ENCODE data around the gene SLC16A9. TPM values are rescaled to one million over a fixed set of nuclear protein-coding genes. Genes with fewer than 3 reads are reported as not detected.

SLC16A9 gene
- total RNA-seq, 2 donors from 2014 or later = 15.6 to 24.3 TPM

GRCh38 chr10:59724098-59724938, 14.7 kb upstream of the SLC16A9 start:
- no peak for TF ChIP-seq CTCF (IDR thresholded peaks at IDR 0.05)
- H3K4me1 ChIP-seq = no peaks in the 10 kb centered on the region
- intact Hi-C loops (cut with DNase I) = no loop called here
- peak overlapping the region; percentile 75 for H3K27ac ChIP-seq
- no peaks in the 10 kb centered on the region for H3K27me3 ChIP-seq
- no peak overlapping the region for H3K9ac ChIP-seq (ENCODE audit: low read depth in 2 of 2, low read length in 2 of 2)
- no peak overlapping the region for H3K4me3 ChIP-seq
- no peaks in the 10 kb centered on the region for H3K36me3 ChIP-seq
- peak; percentile 68 for DNase-seq
- no peaks in the 10 kb centered on the region for H3K9me3 ChIP-seq

GRCh38 chr10:59720377-59720776, 10.7 kb upstream of the SLC16A9 start:
- intact Hi-C loops (cut with DNase I) = no loop called here
- no peaks in the 10 kb centered on the region for H3K9me3 ChIP-seq
- no peak for DNase-seq
- H3K4me3 ChIP-seq = no peak overlapping the region
- no peaks in the 10 kb centered on the region for H3K27me3 ChIP-seq
- no peaks in the 10 kb centered on the region for H3K36me3 ChIP-seq
- no peak overlapping the region for H3K27ac ChIP-seq
- H3K9ac ChIP-seq (ENCODE audit: low read depth in 2 of 2, low read length in 2 of 2) = no peak overlapping the region
- H3K4me1 ChIP-seq = no peaks in the 10 kb centered on the region
- TF ChIP-seq CTCF (IDR thresholded peaks at IDR 0.05) = no peak

GRCh38 chr10:59719374-59719773, 9.7 kb upstream of the SLC16A9 start:
- H3K9me3 ChIP-seq = no peaks in the 10 kb centered on the region
- H3K4me1 ChIP-seq = no peaks in the 10 kb centered on the region
- no peak overlapping the region for H3K9ac ChIP-seq (ENCODE audit: low read depth in 2 of 2, low read length in 2 of 2)
- no peak overlapping the region for H3K4me3 ChIP-seq
- no peaks in the 10 kb centered on the region for H3K36me3 ChIP-seq
- DNase-seq = no peak
- H3K27ac ChIP-seq = no peak overlapping the region
- no peak for TF ChIP-seq CTCF (IDR thresholded peaks at IDR 0.05)
- intact Hi-C loops (cut with DNase I) = no loop called here
- H3K27me3 ChIP-seq = no peaks in the 10 kb centered on the region

- Histone ChIP-seq H3K9ac (ENCODE audit: low read depth in 2 of 2, low read length in 2 of 2) (no peak overlapping the region), H3K36me3 (no peaks in the 10 kb centered on the region), H3K27me3 (no peaks in the 10 kb centered on the region), H3K27ac (no peak overlapping the region), H3K9me3 (no peaks in the 10 kb centered on the region), H3K4me3 (no peak overlapping the region), H3K4me1 (no peaks in the 10 kb centered on the region)
- TF ChIP-seq CTCF (IDR thresholded peaks at IDR 0.05) = no peak
- DNase-seq = no peak
- intact Hi-C loops (cut with DNase I) = no loop called here
Measured at GRCh38 chr10:59718257-59718656, 8.6 kb upstream of the SLC16A9 start.

GRCh38 chr10:59713196-59713821, 3.7 kb upstream of the SLC16A9 start:
- no peaks in the 10 kb centered on the region for H3K27me3 ChIP-seq
- no peak for TF ChIP-seq CTCF (IDR thresholded peaks at IDR 0.05)
- H3K36me3 ChIP-seq = no peaks in the 10 kb centered on the region
- DNase-seq = no peak
- no peak overlapping the region for H3K4me3 ChIP-seq
- H3K27ac ChIP-seq = no peak overlapping the region
- no peaks in the 10 kb centered on the region for H3K9me3 ChIP-seq
- H3K4me1 ChIP-seq = no peaks in the 10 kb centered on the region
- H3K9ac ChIP-seq (ENCODE audit: low read depth in 2 of 2, low read length in 2 of 2) = no peak overlapping the region
- intact Hi-C loops (cut with DNase I) = no loop called here

Data from colonic mucosa (tissue), 4 donors.